Left lung (tissue), 10 donors: Measurements from ENCODE around the gene SLC2A4RG. TPM values are rescaled to one million over a fixed set of nuclear protein-coding genes. Genes with fewer than 3 reads are reported as not detected.
"Not testable (repeated sequence)": the region's sequence is repeated elsewhere in the genome, so short reads cannot be mapped to it uniquely, and the experiment has no call there.

Source experiments
- ATAC-seq: fragments of 200-7000 bp; cut with Tn5 transposase; one replicate; pipeline ENCODE4 v1.9.1; 2020; ENCODE audit warnings: moderate library complexity
- DNase-seq, 4 donors: peaks; one replicate each; pipeline ENCODE4 v3.0.0-alpha.2; 2013 to 2020
- H3K27ac ChIP-seq, 2 donors: fragments of 200-600 bp; sonication (generic) in 1 of 2; one replicate each; pipeline versions ENCODE4 v1.5.0 to v1.8.0; 2020 to 2021
- H3K27me3 ChIP-seq, 2 donors: fragments of 200-600 bp; sonication (generic) in 1 of 2; one replicate each; pipeline versions ENCODE4 v1.5.0 to v1.8.0; 2020 to 2021
- H3K36me3 ChIP-seq, 2 donors: fragments of 200-600 bp; sonication (generic) in 1 of 2; one replicate each; pipeline versions ENCODE4 v1.5.0 to v1.8.0; 2020 to 2021
- H3K4me1 ChIP-seq, 2 donors: fragments of 200-600 bp; one replicate each; pipeline ENCODE4 v1.8.0; 2021
- H3K4me3 ChIP-seq, 2 donors: fragments of 200-600 bp; sonication (generic) in 1 of 2; one replicate each; pipeline versions ENCODE4 v1.5.0 to v1.8.0; 2020 to 2021; ENCODE audit warnings: mild to moderate bottlenecking in 1 of 2
- H3K9me3 ChIP-seq, 2 donors: fragments of 200-600 bp; sonication (generic) in 1 of 2; one replicate each; pipeline versions ENCODE4 v1.5.0 to v1.8.0; 2020 to 2021
- intact Hi-C, 2 donors: fragments of 100-400 bp; cut with DNase I; formaldehyde crosslinking; loops; one replicate each; pipeline versions ENCODE4 v1.11.2 to v1.14.2; 2022
- polyA plus RNA-seq, 6 donors: library from polyadenylated mRNA; unstranded; fragments of 120-200 nt; gene quantifications; one replicate each; pipeline ENCODE4 v1.2.1, GENCODE V29; 2013; ENCODE audit not compliant: insufficient read length in 6 of 6
- total RNA-seq, 2 donors: library from RNA; stranded (reverse); fragmentation: NEBNext Ultra II Directional; extraction: Animal tissue kit (Norgen Biotek cat#: 25700); gene quantifications; one replicate each; pipeline ENCODE4 v1.2.1, GENCODE V29; 2021
- TF ChIP-seq, protein P1 (sequence below), 2 donors: fragments of 200-600 bp; sonication (generic) in 1 of 2; IDR thresholded peaks; one replicate each; pipeline versions ENCODE4 v1.5.0 to v1.8.0; 2021; ENCODE audit warnings: antibody characterized with exemption in 2 of 2
- donor health status: DM: no; HTN: yes; CAD: no.
- donor health status: DM: no; HTN: no; CAD: no.

Gene SLC2A4RG
- total and polyA plus RNA-seq, 8 donors: 61.1 to 166 (median 97.4) TPM

GRCh38 chr20:63774306-63774705 is 34.7 kb downstream of the SLC2A4RG start:
- Histone ChIP-seq H3K4me1 (peaks cover 0 to 24% of the 10 kb centered on the region in 2 donors), H3K27ac (no peak overlapping the region), H3K27me3 (peaks cover 0 to 10% of the 10 kb centered on the region in 2 donors), H3K36me3 (peaks cover 0 to 6% of the 10 kb centered on the region in 2 donors), H3K9me3 (no peaks in the 10 kb centered on the region), H3K4me3 (peak overlapping the region in 1 of 2 donors; percentile 1)
- TF ChIP-seq, protein P1, sequence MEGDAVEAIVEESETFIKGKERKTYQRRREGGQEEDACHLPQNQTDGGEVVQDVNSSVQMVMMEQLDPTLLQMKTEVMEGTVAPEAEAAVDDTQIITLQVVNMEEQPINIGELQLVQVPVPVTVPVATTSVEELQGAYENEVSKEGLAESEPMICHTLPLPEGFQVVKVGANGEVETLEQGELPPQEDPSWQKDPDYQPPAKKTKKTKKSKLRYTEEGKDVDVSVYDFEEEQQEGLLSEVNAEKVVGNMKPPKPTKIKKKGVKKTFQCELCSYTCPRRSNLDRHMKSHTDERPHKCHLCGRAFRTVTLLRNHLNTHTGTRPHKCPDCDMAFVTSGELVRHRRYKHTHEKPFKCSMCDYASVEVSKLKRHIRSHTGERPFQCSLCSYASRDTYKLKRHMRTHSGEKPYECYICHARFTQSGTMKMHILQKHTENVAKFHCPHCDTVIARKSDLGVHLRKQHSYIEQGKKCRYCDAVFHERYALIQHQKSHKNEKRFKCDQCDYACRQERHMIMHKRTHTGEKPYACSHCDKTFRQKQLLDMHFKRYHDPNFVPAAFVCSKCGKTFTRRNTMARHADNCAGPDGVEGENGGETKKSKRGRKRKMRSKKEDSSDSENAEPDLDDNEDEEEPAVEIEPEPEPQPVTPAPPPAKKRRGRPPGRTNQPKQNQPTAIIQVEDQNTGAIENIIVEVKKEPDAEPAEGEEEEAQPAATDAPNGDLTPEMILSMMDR (IDR thresholded peaks at IDR 0.05): no peak
- ATAC-seq: no peak
- intact Hi-C loops: no loop called here
- DNase-seq: peak in 3 of 4 donors; percentile 53 to 68 (median 59)

- Histone ChIP-seq H3K4me1 (peaks cover 0 to 24% of the 10 kb centered on the region in 2 donors), H3K27me3 (peaks cover 0 to 10% of the 10 kb centered on the region in 2 donors), H3K27ac (no peak overlapping the region), H3K36me3 (peaks cover 0 to 6% of the 10 kb centered on the region in 2 donors), H3K9me3 (no peaks in the 10 kb centered on the region), H3K4me3 (peak overlapping the region in 1 of 2 donors; percentile 1)
- ATAC-seq: peak; percentile 64
- TF ChIP-seq, protein P1 (IDR thresholded peaks at IDR 0.05): peak; percentile 41 to 71
- DNase-seq: peak in 3 of 4 donors; percentile 66 to 81 (median 81)
- intact Hi-C loops: no loop called here
Measured at GRCh38 chr20:63775096-63775978, 35.8 kb downstream of the SLC2A4RG start.

DNA sequence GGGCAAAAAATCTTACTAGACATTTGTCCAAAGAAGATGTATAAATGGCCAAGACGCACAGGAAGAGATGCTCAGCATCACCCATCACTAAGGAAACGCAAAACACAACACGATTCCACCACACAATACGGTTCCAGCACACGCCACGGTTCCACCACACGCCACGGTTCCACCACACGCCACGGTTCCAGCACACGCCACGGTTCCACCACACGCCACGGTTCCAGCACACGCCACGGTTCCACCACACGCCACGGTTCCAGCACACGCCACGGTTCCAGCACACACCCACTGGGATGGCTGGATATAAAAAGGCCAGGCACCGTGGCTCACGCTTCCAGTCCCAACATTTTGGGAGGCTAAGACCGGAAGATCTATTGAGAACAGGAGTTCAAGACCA is 37.3 kb downstream of the SLC2A4RG start:
- ATAC-seq, H3K4me3 ChIP-seq, H3K9me3 ChIP-seq, intact Hi-C loops, H3K27ac ChIP-seq, H3K27me3 ChIP-seq, H3K36me3 ChIP-seq, DNase-seq: not testable (repeated sequence)
- H3K4me1 ChIP-seq: peaks cover 0 to 24% of the 10 kb centered on the region in 2 donors

DNA sequence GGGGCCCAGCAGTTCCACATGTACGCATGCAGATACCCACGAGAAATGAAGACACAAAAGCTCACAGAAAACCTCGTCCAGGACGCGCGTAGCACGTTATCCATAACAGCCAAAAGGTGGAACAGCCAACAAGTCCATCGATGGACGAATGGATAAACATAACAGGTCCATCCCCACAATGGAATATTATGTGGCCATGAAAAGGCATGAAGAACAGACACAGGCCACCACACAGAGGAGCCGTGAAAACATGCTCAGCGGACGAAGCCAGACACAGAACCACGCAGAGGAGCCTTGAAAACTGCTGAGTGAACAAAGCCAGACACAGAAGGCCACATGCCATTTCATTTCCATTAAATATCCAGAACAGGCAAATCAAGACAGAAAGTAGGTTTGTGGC is 38.0 kb downstream of the SLC2A4RG start:
- H3K27me3 ChIP-seq: peaks cover 0 to 10% of the 10 kb centered on the region in 2 donors
- H3K36me3 ChIP-seq: no peaks in the 10 kb centered on the region
- H3K27ac ChIP-seq: no peak overlapping the region
- intact Hi-C loops: no loop called here
- no peaks in the 10 kb centered on the region for H3K9me3 ChIP-seq
- H3K4me3 ChIP-seq: no peak overlapping the region
- DNase-seq: peak in 1 of 4 donors; percentile 17
- TF ChIP-seq, protein P1 (IDR thresholded peaks at IDR 0.05): no peak
- H3K4me1 ChIP-seq: peaks cover 0 to 24% of the 10 kb centered on the region in 2 donors
- ATAC-seq: no peak

DNA sequence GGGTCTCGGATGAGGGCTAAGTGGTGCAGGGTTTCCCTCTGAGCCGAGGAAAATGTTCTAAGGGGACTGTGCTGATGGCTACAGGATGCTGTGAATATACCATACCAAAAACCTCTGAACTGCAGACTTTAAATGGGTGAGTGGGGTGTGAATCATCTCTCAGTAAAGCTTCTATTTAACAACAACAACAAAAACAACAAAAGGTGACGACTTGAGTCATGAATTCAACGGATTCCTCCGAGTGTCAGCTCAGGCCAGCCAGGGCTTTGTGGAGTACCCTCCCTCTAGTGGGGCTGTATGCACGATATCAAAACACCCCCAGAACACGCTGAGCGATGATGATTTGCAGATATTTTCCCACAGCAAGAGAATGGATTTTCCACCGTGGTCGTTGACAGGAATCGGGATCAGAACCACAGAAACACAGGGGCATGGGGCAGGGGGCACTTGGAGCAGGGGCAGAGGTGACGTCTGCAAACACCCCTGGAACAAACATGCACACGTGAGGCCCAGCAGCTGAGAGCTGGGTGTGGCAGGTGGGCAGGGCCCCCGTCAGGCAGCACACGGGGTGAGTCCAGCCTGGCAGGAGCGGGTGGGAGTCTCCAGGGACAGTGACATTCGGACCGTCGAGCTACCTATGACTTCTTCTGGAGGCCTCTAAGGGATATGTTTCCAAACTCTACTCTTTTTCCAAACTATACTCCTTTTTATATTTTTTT is 38.6 kb downstream of the SLC2A4RG start:
- H3K27ac ChIP-seq: no peak overlapping the region
- H3K9me3 ChIP-seq: no peaks in the 10 kb centered on the region
- H3K4me1 ChIP-seq: peaks cover 0 to 18% of the 10 kb centered on the region in 2 donors
- no peak overlapping the region for H3K4me3 ChIP-seq
- intact Hi-C loops: no loop called here
- TF ChIP-seq, protein P1 (IDR thresholded peaks at IDR 0.05): no peak
- H3K27me3 ChIP-seq: peaks cover 0 to 10% of the 10 kb centered on the region in 2 donors
- no peaks in the 10 kb centered on the region for H3K36me3 ChIP-seq
- no peak for ATAC-seq
- DNase-seq: peak in 1 of 4 donors; percentile 35
